HG02588 (cell line): ENCODE results near the gene CADM2.

ENCODE experiments used
- ATAC-seq: cut with Tn5 transposase; IDR thresholded peaks from one replicate; pipeline ENCODE4 v1.9.1; 2021; ENCODE audit warnings: mild to moderate bottlenecking, moderate library complexity; ENCODE audit not compliant: unreplicated experiment

Gene CADM2

DNA sequence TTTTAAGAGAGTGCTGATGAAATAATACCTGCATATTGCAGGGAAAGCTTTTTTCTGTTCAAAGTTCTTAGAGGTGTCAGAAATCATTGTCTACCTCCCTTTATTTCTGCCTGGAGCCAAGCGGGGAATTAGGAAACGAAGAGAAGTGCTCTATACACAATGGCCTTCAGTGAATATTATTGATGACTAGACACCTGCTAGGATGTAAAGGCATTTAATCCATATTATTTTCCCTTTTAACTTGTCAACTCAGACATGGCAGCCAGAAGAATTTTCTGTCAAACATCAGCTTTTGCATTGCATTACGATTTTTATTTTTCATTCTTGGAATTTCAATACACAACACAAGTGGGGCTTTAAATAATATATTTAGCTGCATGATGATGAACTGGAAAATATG, 24.7 kb downstream of the CADM2 start:
- ATAC-seq, result no peak

DNA sequence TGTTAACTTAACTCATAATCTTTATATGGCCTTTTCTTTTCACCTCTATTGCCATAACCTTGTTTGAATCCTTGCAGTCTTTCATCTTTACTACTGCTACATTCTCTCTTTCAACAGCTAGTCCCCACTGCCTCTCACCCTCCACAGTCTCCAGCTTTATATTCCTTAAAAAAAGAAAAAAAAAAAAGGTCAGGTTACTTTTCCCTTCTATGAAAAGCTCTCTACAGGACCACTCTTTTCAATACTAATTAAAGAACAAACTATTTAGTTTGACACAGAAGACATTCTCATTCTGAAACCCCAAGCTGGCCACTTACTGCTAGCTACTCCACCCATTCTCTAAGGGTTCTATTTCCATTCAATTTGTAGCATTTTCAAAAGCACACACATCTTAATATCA, 25.6 kb downstream of the CADM2 start:
- no peak for ATAC-seq

DNA sequence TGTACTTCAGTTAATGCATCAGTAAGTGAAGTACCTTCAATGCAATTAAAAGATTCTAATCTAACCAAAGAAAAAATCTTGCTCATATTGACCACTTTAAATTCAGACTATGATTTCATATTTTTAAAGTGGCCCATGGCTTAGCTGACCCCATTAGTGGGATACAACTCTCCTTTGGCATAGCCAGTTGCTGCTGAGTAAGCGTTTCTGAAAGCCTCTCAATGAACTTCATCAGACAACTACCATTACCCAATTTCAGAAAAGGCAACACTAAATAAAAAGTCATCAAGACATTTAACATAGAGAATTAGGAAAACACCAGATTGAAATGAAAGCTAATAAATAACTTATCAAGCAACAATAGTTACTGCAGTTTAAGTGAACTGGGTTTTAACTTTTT, 27.0 kb downstream of the CADM2 start:
- ATAC-seq, result no peak

DNA sequence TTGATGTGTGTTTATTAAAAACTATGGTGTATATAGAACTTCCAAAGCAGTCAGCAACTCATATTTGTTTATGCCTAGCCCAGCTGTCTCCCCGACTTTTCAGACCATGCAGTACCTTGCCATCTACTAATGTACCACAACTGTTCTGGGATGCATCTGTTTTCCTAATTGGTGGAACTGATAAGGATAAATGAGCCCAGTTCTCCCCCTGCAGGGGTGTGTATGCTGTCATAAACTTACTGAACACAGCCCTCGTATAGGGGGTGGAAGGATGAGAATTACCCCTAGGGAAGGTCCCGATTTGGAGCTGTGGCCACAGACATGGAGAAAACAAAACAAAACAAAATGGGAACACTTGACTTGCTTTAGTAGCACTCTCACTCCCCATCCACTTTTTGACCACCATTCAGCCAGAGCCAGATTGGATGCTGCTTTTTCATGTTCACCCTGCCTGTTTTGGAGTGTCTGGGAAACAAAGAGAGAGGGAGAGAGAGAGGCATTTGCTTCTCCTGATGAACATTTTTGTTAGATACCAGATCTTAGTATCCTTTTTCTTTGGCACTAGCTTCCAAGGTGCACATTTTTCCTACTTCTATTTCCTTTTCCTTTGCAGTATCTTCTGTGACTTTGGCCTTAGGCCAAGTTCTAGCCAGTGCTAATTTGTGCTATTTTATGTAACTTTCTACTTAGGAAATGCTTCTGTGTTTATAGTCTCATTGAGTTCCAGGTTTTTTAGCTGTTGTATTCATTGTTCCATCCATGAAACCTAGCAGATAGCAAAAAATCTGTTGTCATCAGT, 29.1 kb downstream of the CADM2 start:
- no peak for ATAC-seq

DNA sequence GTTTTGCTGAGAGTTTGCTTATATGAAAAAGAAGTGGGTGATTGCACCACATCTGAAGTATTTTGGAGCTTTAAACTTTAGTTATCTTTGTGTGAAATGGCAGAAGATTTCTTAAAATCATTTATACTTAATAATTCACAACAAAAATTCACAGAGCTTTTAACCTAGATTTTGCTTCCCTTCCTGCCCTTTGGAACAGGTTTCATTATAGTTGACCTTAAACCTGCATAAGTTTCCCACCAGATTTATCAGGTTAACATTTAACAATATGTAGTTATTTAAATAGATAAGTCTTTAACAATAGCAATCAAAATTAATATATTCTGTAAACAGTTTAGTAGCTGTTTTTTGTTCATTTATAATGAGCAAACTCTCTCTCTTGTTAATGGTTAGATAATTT, 30.3 kb downstream of the CADM2 start:
- ATAC-seq, result no peak

DNA sequence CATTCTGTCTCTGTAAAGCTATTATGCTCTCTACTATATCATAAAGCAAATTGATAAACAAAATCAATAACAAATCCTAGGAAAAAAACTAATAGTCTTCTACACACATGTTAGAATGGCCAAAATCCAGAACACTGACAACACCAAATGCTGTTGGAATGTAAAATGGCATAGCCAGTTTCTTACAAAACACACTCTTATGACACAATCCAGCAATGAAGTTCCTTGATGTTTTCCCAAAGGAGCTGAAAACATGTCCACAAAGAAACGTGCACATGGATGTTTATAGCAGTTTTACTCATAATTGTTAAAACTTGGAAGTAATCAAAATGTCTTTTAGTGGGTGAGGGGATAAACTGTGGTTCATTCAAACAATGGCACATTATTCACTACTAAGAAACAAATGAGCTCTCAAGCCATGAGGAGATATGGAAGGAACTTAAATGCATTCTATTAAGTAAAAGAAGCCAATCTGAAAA, 32.7 kb downstream of the CADM2 start:
- no peak for ATAC-seq

GRCh38 chr3:84993956-84994355, 35.2 kb downstream of the CADM2 start:
- no peak for ATAC-seq

GRCh38 chr3:84998545-84998944, 39.8 kb downstream of the CADM2 start:
- no peak for ATAC-seq

DNA sequence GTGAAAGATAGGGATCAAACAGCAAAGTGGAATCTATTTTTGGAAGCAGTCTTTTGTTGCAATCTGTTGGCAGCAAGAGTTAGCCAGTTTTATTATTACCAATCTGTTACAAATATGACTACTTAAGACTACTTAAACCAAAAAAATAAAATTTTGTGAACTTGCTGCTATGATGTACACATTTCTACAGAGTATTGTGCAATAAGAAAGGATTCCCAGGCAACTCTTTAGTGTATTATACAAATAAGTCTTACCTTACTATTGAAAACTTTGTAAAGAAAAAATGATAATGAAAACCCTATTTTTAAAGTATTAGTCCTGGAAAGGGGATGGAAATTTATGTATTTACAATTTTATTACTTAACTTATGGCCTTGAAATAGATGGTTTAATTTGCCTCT, 44.7 kb downstream of the CADM2 start:
- no peak for ATAC-seq

DNA sequence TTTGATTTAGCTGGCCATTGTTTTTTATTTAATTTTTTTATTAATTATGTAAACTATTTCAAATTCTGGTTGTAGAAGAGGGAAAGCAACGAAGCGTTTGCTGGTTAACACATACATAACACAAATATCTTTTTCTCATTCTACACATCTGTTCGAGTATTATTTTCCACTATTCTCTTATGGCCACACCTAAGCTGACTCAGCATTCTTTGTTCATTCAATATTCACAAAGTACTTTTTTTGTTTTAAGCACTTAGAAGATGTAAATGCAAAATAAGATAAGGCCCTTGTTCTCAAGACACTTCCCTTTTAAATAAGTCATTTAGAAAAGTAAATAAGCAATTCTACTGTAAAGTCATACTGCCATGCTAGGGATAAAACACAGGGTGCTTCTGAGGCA, 45.4 kb downstream of the CADM2 start:
- ATAC-seq, result no peak

- no peak for ATAC-seq
Observed at GRCh38 chr3:85005946-85006345, 47.2 kb downstream of the CADM2 start.

GRCh38 chr3:85007195-85008094, 48.7 kb downstream of the CADM2 start:
- no peak for ATAC-seq

DNA sequence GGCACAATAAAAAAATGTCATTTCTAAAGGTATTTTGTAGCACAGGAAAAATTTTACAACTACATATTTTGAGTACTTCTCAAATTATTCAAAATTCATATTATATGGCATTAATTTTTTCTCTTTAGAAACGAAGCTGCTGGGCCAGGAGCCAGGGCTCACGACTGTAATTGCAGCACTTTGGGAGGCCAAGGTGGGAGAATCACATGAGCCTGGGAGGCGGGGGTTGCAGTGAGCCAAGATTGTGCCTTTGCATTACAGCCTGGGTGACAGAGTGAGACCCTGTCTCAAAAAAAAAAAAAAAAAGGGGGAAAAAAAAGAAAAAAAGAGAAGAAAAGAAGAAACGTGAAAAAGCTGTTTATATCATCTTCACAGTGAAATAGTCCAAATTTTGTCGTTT, 62.0 kb downstream of the CADM2 start:
- no peak for ATAC-seq

- no peak for ATAC-seq
Observed at GRCh38 chr3:85030052-85030451, 71.3 kb downstream of the CADM2 start.

- no peak for ATAC-seq
Observed at GRCh38 chr3:85037203-85037602, 78.4 kb downstream of the CADM2 start.

DNA sequence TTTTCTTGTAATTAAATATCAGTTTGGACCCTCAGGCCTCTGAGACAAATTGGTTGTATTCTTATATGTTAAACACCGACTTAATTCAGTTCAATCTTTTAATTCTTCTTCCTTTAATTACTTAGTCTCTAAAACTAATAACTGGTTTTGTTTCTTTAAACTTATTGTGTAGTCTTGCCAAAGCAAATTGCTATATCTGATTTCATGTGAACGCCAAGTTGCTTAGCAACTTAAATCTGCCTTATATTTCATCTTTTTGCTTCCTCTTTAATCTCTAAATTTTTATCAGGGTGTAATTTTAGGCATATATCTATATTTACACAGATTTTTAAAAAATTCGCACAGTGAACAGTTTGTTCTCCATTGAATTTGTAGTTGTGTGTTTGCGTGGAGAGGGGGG, 82.2 kb downstream of the CADM2 start:
- no peak for ATAC-seq

DNA sequence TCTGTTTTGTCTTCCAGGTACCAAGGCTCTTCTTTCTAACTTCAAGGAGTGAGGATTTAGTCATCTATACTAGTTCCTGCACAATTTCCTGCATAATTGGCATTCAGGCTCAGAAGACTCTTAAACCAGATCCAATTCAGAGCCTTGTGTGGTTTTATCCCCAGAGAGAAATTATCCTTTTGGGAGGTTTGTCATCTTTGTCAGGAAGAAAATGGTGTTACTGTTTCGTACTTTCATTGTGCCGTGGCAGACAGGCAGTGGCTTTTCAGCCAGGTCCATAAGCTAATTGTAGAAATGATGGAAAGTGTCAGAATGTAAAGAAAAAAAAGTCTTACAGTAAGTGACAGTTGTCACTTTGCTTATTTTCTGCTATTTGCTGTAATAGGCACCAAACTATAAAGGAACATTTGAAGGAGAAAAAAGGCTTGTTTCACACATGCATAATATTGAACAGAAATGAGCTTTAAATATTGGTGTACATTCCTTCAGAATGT, 82.8 kb downstream of the CADM2 start:
- no peak for ATAC-seq

- ATAC-seq, result no peak
Observed at GRCh38 chr3:85050821-85051220, 92.0 kb downstream of the CADM2 start.

DNA sequence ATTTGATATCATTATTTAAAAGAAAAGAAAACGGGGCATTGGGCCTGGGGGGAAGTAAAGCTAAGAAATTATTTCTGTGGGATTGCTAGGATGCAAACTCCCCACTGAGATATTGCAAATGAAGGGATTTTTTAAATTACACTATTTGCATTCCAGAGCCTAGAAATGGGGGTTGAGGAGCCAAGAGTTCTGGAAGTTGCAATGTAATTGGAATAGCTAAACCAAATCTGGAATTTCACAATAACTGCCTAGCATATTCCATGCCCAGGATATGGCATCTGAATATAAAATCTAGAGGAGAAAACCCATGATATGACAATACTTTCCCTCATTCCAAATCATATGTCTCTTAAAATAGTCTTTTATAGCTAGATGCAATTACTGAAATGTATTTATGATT, 93.0 kb downstream of the CADM2 start:
- no peak for ATAC-seq

DNA sequence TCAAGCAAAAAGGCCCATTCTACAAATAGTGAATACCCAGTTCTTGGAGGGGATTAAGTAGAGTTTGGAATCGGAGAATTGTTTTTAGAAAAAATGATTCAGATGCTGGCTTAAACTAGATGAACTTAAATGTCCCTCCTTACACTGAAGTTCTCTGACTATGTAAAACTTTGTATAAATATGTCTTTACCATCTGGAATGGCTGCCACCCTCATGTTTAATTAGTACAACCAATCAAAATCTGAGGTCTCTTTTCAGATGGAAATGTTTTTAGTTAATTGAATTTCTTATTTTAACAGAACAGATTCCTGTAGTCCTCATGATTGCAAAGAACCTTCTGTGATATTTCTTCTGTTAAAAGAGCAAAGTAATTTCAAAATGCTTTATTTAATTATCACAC, 94.8 kb downstream of the CADM2 start:
- no peak for ATAC-seq

DNA sequence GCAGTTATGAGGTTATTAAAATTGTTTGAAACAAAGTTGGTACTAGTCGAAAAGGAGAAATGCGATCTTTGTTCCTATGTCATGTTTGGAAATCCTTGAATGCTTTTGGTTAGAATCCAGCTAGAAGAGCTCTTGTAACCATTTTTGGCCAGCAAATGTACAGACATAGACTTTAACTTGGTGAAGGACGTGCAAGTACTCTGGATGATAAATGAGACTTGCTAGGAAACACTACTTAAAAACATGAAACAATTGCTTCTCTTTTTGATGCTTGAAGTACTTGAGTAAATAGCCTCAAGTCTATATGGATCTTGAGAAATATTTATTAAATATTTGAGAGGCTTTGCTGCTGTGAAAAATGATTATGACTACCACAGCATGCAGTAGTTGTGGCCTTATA, 95.8 kb downstream of the CADM2 start:
- ATAC-seq, result no peak

- ATAC-seq, result no peak
Observed at GRCh38 chr3:85068911-85069310, 110.1 kb downstream of the CADM2 start.
